GM19455 (cell line): ENCODE data around the gene TYRP1.
"Not testable (repeated sequence)": the region's sequence is repeated elsewhere in the genome, so short reads cannot be mapped to it uniquely, and the experiment has no call there.

Experiments
- ATAC-seq: cut with Tn5 transposase; IDR thresholded peaks from one replicate; pipeline ENCODE4 v1.9.1; 2021; ENCODE audit not compliant: unreplicated experiment

Gene TYRP1, protein sequence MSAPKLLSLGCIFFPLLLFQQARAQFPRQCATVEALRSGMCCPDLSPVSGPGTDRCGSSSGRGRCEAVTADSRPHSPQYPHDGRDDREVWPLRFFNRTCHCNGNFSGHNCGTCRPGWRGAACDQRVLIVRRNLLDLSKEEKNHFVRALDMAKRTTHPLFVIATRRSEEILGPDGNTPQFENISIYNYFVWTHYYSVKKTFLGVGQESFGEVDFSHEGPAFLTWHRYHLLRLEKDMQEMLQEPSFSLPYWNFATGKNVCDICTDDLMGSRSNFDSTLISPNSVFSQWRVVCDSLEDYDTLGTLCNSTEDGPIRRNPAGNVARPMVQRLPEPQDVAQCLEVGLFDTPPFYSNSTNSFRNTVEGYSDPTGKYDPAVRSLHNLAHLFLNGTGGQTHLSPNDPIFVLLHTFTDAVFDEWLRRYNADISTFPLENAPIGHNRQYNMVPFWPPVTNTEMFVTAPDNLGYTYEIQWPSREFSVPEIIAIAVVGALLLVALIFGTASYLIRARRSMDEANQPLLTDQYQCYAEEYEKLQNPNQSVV

DNA sequence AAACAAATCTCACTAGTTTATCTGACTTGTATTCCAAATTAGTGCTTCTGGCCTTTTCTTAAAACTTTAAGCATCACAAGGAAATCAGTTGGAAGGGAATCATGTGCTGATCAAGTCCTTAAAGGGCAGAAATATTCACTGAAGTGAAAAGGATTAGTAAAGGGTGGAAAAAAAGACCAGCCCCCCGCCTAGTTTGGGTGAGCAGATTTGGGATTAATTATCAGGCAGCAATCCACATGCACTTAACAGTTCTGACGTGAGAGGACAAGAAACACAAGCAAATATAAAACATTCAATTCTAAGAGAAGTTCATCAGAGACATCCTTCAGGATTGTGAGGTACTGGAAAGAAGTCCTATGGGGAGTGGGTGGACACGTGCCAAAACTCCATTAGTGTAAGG, at the start of gene TYRP1:
Gene TYRP1 (plus strand): TSS at position 245 of the 400 bp plus-strand sequence. CDS start 612 bp downstream, outside the sequence.
- no peak for ATAC-seq

DNA sequence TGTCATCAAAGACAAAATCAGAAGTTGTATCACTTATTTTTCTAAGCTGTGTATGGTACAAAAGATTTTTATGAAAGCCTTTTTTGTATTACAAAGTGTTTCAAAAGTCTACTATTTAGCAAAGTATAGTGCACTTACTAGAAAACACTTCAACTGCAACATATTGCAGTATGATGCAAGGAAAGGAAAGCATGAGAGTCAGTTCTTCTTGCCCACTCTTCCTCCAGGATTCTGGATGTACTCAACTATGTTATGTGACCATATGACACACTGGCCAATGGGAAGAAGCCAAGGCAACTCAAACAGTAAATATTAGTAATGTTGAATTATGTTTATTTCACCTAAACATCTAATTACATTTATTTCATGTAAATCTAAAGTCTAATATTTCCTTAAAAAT, 49.5 kb upstream of the TYRP1 start:
- no peak for ATAC-seq

DNA sequence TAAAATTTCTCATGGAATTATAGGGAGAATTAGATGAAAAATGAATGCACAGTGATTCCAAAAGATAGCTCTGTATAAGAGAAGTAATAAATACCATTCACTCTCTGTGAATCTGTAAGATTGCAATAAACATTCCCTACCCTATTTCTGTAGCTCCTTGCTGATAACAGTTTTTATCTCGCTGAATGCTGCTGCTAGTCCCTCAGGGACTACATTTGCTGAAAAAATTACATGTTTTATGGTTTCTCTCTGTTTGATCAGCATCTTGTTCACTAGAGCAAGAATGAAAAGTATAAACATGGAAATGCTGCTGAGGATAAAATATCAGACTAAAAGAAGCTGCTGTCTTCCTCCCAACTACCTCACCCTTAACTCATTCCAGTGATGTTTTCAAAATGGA, 44.3 kb upstream of the TYRP1 start:
- ATAC-seq, result no peak

DNA sequence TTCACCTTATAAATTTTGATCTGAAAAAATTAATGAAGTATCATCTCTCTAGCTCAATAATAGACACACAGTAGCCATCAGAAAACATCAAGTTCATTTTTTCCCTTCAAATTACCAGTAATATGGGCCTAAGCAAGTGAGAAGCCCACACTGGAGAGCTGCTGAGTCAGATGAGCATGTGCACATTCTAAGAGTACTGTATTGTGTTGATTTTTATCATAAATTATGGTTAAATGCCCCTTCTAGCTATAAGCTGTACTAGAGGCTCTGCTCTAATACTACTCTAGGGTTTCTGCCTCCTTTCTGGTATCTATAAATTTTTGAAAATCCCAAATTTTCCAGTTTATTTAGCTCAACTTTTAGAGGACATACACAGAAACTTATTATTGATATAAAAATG, 42.1 kb upstream of the TYRP1 start:
- no peak for ATAC-seq

DNA sequence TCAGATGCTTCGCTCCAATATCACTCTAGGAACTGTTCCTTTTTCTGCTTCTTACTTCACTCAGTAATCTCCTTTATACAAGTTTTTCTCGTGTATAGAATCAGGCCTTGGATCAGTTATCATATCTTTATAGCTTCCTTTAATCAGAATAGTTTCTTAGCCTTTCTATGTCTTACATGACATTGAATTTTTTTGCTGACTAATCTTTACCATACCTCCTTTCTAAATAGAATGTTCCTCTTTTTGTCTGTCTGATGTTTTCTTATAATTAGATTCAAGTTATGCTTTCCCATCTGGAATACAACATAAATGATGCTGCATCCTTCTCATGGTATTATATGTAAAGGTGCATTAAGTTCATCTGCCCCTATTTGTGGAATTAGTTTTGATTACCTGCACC, 40.2 kb upstream of the TYRP1 start:
- no peak for ATAC-seq

DNA sequence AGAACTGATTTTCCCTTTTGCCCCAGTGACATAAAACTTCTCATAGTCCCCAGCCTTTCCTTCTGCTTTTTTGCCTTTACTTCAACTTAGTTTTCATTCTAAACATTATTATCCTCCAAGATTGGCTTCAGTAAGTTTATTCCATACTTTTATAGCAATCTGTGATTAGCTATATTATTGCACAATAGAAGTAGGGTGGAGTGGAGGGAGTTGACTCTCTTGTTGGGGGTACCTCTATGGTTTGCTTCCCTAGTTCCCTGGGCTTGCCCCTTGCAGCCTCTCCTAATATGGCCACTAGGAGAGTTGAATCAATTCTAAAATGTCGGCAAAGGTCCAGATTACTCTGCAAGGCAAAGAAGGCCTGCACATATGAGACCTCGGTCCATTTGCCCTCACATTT, 36.4 kb upstream of the TYRP1 start:
- ATAC-seq, result no peak

DNA sequence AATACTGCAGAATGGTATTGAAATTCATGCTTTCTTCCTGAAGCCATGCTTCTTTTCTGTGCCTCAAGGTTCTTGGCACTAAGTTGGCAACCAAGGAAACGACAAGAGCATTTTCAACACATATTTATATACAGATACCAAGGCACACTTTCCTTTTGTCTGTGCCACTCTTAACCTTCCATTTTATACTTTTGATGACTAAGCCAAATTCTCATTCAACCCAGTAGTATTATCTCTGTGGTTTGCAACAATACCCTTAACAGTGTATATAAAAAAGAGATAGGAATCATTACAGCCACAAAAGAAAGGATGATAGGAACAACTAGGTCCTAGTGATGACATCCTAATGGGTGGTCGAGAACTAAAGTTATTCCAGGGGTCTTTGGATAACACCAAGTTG, 36.0 kb upstream of the TYRP1 start:
- no peak for ATAC-seq

DNA sequence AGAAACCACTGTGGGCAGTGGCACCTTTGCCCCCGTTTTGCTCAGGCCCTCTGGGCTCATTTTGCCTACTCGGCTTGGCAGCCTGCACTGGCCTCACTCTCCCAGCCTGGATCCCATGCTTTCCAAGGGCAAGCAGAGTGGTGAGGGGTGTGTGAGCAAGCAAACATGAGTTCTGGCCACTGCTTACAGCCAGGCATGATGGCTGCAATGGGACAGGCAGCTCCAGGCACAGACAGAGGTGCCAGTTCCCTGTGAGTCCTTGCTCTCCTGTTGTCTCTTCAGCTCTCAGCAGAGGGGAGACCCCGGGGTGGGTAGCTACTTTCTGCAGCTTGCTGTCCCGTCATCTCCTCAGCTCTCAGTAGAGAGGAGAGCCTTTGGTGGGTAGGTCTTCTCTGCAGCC, 35.2 kb upstream of the TYRP1 start:
- ATAC-seq, result no peak

DNA sequence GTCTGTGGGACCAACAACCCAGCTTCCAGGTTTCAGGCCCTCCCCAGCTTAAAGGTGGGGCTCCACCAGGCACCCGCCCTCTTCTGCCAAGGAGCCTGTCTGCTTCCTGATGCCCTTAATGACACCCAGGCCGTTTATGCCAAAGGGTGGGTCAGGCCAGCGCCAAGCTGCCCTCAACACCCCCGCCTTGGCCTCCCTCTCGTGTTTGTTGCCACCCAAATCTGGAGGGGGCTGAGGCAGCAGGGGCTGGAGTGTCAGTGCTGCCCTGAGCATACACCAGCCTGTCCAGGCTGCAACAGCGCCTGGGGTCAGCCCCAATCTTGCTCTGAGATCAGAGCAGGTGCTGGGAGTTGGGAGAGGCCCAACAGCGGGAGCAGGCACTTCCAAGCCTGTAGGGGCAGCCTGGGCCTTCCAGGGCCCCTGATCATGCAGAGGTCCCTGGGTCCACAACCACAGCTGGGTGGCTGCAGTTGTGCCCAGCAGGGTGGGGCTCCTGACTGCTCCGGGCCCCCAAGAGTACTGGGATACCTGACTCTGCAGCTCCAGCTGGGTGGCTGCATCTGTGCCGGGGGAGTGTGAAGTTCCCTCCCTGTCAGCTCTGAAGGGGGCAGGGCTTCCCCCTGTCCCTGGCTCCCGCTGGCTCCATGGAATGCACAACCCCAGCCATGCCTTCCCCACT, 34.5 kb upstream of the TYRP1 start:
- ATAC-seq, result no peak

DNA sequence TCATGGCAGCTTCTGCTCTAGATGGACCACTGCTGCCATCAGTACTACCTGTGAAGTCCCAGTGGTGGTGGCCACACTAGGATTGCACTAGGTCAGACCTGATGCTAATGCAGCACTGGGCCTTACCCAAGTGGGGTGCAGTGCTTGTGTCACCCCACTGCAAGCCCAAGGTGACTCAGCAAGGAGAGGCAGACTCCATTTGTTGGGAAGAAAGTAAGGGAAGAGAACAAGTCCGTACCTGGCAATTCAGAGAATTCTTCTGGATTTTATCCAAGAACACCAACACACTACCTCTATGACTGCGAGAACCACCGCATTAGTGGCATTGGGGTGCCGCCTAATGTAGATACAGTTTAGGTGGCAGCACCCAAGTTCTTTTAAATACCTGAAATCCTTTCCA, 34.0 kb upstream of the TYRP1 start:
- ATAC-seq, result no peak

DNA sequence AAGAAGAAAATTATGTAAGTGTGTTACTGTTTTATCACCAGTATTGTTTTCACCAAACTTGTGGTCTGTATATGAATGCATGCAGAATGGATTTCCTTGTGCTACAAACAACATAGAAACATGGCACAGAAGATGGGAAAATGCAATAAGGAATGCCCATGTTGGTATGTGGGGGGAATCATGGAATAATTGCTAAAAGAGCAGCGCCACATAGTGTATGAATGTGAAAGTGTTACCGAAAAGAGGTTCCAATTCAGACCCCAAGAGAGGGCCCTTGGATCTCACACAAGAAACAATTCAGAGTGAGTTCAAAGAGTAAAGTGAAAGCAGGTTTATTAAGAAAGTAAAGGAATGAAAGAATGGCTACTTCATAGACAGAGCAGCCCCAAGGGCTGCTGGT, 26.4 kb upstream of the TYRP1 start:
- ATAC-seq, result no peak

DNA sequence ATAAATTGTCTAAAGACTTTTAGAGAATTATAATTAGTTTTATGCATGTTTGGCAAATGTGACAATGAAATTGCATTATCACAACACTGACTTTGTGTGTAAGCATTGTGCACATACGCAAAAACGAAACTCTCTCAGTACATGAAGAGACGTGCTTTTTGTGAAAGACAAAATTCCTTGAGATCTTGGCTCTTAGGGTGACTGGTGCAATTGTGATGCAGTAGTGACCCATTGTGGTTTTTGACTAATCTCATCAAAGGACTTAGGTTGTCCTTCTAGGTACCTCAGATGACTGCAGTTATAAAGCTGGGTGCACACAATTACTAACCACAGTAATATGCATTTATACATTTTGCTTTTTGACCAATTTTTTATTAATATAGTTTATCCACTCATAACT, 25.3 kb upstream of the TYRP1 start:
- no peak for ATAC-seq

DNA sequence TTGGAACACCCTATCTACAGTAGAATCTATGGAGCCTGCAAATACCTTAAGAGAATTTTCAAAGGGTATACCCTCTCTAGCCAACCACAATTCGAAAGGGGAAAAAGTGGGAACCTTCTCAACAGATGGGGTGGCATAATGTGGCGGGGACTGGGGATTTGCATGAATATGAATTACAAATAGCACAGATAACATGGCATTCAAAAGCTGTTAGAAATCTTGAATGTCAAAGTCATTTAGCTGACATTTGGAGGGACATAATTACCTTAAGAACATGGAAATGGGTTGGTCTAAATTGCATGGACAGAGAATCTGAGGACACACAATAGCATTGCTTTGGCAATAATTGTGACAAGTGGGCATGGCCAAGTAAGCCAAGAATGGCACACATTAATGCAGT, 23.2 kb upstream of the TYRP1 start:
- ATAC-seq, result no peak

DNA sequence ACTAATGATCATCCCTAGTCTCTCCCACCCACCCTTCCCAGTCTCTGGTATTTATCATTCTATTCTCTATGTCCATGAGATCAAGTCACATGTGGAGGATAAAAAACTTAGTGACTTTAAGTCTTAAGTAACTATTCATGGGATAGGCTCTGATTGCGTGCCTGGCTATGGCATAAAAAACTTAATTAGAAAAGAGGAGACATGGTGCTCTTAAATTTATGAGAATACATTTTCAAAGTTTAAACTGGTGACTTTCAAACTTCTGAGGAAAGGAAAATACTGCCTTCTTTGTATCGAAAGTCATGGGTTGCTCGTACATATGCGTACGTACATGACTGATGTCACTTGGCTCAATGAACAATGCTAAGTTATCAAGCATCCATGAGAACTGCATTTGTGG, 18.2 kb upstream of the TYRP1 start:
- ATAC-seq, result no peak

DNA sequence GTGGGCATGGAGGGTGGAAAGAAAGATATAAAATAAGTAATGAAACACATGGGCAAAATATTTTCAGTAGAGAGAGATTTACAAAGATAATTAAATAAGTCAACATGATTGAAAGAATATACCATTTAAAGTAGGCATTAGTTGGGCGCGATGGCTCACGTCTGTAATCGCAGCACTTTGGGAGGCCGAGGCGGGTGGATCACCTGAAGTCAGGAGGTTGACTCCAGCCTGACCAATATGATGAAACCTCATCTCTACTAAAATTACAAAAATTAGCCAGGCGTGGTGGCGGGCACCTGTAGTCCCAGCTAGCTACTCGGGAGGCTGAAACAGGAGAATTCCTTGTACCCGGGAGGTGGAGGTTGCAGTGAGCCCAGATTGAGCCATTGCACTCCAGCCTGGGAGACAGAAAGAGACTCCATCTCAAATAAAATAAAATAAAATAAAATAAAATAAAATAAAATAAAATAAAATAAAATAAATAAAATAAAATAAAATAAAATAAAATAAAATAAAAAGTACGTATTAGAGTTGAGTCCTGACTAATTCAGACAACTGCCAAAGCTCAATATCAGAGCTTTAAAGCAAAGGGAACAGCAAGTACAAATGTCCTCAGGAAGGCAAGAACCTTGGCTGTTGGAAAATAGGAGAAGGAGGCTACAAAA, 15.6 kb upstream of the TYRP1 start:
- ATAC-seq, result not testable (repeated sequence)

DNA sequence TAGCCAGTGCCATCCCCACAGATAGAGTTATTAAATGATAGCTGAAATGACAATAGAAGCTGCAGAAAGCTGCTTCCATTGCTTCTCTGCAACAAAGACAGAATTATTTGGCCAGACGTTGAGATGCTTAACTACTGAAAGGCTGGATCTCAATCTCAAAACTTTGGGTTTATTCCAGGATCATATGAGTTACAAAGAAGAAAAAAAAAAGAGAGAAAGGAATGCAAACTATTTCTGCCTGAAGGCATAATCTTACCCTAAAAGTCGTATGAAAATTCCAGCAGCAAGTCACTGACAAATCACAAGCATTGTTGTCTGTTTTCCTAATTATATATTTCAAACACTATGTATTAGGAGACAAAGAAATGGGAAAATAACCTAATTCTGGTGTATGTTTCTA, 12.8 kb upstream of the TYRP1 start:
- no peak for ATAC-seq

DNA sequence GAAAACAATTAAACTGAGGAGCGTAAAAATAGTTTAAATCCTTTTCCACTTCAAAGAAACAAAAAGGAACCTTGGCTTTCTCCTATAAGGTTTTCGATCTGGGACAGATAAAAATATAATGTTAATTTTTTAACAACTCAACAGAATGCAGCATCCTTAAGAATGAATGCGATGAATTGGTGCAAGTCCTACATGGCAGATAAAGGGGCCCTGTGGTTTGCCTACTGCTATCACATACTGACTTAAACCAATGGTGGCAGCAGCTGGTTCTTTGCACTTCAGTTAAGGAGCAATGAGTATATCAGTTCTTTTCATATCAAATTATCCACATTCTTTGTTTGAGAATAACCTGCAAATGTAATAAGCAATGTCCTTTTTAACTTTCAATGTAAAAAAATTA, 12.4 kb upstream of the TYRP1 start:
- no peak for ATAC-seq

DNA sequence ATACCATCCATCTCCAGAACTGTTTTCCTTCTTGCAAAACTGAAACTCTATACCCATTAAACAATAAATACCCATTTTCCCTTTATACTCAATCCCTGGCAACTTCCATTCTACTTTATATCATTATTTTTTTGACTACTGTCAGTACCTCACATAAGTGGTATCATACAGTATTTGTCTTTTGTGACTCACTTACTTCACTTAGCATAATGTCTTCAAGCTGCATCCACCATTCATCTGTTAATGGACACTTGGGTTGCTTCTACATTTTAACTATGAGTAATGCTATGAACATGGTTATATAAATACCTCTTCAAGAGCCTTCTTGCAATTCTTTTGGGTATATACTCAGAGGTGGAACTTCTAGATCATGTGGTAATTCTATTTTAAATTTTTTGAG, 11.6 kb upstream of the TYRP1 start:
- no peak for ATAC-seq

DNA sequence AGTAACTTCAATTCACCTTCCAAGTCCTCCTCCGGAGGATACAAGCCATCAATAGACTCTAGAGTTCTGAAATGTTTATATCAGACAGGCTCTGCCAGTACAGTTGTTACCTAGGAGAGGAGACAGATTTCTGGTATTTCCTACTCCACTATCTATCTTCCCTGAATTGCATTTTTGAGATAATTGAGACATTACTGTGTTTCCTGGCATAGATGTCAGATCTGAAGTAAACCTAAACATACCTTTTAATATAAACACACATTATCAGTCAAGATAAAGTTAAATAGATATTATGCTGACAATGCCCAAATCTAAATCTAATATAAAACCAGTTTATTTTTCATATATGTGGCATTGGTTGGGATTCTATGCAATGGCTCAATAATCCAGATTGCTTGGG, 8.2 kb upstream of the TYRP1 start:
- ATAC-seq, result no peak

DNA sequence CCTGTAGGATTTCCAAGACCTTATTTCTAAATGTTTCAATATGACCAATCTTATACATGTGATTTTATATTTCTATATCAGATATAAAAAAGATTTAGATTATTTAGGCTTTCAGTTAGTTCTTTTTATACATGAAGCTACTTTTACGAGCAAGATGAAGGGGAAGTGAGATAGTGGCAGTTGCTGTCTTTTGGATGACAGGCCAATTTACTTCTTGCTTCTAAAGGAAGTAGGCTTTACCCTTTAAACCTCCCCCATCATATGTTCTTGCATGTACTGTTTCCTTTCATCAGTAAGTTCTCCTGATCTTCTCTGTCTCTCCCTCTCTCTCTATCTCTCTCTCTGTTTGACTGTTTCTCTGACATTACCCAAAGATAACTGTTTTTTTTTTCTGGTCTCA, 4.0 kb upstream of the TYRP1 start:
- no peak for ATAC-seq

DNA sequence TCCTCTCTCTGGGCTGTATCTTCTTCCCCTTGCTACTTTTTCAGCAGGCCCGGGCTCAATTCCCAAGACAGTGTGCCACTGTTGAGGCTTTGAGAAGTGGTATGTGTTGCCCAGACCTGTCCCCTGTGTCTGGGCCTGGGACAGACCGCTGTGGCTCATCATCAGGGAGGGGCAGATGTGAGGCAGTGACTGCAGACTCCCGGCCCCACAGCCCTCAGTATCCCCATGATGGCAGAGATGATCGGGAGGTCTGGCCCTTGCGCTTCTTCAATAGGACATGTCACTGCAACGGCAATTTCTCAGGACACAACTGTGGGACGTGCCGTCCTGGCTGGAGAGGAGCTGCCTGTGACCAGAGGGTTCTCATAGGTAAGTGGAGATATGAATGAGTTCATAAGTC, 828 bp downstream of the TYRP1 start:
- ATAC-seq, result no peak

DNA sequence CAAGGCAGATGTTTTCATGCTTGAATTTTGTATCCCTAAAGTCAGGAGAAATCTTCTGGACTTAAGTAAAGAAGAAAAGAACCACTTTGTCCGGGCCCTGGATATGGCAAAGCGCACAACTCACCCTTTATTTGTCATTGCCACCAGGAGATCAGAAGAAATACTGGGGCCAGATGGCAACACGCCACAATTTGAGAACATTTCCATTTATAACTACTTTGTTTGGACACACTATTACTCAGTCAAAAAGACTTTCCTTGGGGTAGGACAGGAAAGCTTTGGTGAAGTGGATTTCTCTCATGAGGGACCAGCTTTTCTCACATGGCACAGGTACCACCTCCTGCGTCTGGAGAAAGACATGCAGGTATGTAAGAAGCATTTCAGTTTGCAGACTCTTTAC, 2.3 kb downstream of the TYRP1 start:
- ATAC-seq, result no peak
